HG03060 (cell line): Measurements from ENCODE around the gene TCERG1L.

Source experiments
- ATAC-seq: cut with Tn5 transposase; IDR thresholded peaks from one replicate; pipeline ENCODE4 v1.9.1; 2021; ENCODE audit warnings: low read depth, moderate number of reproducible peaks; ENCODE audit not compliant: unreplicated experiment

The TCERG1L gene

DNA sequence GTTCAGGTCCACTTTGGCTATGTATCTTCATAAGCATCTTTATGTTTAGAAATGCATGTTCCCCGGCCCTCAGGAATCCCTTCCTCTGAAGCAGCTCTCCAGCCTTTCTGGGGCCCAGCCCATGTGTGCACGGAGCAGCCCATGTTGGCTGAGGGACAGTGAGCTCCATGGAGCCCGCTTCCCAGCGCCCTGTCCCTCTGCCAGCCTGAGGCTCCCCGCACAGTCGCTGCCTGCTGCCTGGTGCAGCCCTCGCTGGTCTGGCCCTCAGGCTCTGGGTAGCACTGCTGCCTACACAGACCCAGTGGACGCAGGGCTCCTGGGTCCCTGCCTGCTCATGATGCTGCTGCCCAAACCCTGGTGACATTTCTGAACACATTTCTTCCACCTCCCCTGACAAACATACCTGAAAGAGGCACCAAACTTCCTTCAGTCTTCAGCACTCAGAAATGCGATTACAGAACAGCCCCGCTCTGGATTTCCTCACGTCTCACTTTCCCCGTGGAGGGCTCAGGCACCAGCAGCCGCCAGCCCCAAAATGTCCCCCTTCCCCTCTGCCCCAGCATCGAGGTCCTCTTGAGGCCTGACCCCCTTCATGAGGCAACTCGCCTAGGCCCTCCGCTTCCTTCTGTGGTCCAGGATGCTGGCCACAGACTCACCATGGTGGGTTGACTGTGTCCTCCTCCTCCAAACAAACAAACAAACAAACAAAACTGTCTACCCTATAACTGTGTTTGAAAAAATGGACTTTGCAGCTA is 5.0 kb upstream of the TCERG1L start:
- no peak for ATAC-seq

DNA sequence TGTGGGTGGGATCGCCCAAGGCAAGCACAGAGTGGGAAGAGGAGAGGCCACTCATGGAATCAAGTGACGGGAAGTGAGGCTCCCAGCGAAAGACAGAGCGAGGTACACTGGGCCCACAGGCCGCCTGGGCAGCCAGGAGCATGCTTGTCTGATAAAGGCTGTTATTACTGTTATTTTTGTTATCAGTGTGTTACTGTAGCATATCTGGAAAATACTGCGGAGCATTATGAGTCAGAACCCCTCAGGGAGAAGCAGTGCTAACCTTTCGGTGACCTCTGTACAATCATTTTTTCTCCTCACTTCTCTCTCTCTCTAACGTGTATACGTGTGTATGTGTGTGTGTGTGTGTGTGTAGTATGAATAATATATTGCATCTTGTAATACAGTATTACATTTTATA is 3.8 kb upstream of the TCERG1L start:
- ATAC-seq = no peak

DNA sequence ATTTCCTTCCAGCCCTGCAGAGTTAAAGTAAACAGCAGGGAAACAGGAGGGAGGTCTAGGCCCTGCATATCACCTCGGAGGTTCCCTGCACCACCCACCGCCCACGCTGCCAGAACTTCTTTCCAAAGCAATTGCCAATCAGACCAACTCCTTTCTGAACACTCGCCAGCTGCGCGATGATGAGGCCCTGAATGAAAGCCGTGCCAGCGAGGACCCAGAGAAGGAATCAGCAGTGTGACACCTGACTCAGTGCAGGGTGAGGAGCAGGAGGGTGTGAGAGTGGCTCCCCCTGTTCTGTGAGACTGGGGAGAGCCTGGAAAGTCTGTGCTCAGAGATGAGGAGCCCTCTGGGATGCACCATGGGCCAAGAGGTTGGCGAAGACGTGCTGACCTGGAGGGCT is 3.3 kb upstream of the TCERG1L start:
- no peak for ATAC-seq

DNA sequence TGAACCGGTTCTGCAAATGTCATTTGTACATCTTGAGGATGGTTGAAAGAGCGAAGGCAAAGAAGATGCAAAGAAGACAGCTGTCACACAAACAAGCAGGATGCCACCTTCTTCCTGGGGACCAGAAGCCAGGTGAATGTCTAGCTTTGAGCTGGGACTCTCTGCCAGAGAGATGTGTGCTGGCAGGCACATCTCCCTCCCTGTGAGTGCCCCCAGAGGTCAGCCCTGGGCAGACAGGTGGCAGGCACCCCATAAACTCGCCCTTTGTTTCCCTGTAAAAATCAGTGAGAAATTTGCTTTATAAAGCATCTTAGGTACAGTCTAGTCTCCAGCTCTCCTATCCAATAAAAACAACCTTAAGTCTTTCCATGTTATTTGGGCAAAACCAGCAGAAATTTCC is 2.6 kb upstream of the TCERG1L start:
- no peak for ATAC-seq

DNA sequence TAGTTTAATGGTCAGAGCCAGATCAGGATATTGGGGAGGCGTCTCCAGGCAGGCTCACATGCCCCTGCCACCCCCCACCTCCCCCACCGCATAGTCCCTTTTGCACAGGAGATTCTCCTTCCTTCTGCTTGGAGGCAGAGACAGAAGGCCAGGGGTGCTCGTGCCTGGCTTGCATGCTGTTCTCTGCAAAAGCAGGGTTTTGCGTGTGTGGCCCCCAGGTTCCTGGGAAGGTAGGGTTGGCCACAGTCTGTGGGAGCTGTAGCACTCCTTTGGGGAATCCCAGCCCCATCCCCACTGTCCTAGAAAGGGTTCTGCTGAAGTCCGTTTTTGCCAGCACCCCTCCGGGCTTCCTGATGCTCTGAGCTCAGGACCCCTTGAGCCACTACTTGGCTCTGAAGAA is 1.9 kb upstream of the TCERG1L start:
- ATAC-seq = no peak

DNA sequence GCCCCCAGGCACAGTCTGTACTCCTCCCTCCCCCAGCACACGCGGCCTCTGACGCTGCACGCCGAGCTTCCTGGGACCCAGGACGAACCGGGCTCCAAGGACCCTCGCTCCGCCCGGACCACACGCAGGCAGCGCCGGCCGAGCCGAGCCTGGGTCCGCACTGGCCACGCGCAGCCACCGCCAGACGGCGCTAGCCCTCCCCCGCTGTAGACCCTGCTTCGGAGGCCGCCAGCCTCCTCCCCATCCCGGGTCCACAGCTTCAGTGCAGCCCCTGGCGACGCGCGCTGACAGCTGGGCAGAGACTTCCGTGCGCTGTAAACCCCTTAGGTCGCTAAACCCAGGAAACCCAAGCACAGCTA is 936 bp upstream of the TCERG1L start:
- no peak for ATAC-seq

DNA sequence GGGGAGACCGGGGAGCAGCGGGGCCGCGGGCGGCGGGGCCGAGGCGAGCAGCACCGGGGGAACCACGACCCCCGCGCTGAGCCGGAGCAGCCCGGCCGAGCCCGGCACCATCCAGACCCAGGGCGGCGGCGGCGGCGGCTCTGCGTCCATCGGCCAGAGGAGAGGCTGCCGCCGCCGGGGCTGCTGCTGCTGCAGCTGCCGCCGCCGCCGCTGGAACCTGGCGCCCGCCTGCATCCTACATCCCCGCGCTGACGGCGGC is 190 bp downstream of the TCERG1L start:
- ATAC-seq = no peak

DNA sequence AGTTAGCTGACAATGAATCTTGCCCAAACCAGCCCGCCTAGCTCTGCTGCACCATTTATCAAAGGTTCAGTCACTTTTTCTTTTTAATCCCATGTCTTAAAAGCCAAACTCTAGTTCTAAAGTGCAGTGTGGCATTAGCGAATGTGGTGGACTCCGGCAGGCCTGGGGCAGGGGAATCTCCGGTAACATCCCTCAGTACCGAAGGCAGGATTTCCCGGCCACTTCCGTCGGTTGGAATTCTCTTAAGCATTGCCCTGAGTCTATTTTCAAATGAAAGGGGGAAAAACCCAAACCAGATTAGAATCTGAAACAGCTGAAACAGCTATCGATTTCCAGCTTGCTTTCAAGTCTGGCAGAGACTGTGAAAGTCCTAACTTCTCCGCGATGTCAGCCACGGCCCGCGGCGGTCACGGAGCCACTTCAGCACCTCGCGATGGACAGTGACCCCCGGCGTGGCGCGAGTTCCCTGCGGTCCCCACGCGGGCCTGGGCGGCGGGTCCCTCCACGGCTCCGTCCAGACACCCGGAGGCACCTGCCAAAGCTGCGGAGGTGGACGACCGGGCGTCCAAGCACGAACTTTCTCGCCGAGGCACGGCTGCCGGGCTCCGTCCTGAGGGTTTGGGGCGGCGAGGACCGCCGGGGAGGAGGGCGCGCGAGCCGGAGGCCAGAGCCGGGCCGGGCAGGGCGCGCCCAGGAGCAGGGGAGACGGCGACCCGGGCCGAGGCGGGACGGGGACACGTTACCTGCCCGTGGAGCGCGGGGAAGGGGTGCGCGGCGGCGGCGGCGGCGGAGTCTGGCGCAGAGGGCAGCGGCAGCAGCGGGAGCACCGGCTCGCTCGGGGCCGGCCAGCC is 745 bp downstream of the TCERG1L start:
- no peak for ATAC-seq

DNA sequence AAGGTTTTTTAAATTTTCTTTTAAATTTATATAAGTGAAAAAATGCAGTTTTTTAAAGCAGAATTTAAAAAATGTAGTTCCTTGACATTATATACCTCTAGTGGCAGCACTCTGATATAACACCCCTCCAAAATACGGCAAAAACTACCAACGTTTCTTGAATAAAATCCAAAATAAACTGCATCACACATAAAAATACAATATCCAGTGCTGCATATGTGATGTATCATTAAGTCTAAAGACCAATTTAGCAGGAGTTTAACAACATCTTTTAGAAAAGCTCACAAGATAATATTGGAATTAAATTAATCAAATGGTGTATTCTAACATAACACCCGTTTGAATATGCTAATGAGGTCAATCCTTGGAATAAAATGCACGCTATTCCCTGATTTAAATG is 1.4 kb downstream of the TCERG1L start:
- no peak for ATAC-seq

DNA sequence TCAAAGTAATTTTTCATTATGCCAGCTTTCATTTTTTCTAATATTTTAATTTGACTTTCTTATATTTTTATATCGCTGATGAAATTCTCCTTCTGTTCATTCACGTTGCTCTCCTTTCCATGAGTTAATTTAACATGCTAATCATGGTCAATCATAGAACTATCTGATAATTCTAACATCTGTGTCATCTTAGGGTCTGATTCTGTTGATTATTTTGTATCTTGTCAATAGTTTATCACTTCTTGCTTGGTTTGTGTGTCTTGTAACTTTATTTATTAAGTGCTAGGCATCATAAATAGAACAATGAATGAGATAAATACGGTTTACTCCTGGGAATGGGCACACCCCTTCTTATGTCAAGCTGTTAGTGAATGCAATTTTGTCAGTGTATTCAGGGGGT is 11.0 kb downstream of the TCERG1L start:
- ATAC-seq = no peak

DNA sequence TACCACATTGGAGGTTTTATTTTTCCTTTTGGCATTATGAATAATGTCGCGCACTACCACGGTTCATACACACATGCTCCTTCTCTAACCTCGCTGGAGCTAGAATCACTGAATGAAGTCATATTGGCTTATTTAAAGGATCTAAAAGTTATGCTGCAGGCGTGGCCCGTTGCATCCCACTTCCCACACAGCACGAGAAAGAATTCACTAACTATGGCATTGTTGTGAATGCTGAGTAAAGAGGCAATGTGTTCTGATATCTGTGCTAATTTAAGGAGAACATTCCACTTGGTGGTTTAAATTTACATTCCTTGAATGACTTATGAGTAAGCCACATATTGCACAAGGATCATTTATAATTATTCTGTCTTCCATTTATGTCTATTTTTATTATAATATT is 20.7 kb downstream of the TCERG1L start:
- ATAC-seq = no peak

DNA sequence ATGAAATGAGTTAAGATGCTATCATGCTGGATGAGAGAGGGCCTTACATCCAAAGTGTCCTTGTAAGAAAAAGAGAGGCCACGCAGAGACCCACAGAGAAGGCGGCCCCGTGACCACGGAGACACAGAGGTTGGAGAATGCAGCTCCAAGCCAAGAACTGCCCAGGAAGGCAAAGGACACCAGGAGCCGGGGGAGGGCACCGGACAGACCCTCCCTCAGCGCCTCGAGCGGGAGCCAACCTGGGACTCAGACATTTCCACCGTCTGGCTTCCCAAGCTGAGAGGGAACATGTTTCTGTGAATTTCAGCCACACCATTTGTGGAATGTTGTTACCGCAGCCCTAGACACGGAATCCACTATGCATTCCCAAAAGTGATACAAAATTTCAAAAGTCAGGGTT is 22.9 kb downstream of the TCERG1L start:
- ATAC-seq = no peak

DNA sequence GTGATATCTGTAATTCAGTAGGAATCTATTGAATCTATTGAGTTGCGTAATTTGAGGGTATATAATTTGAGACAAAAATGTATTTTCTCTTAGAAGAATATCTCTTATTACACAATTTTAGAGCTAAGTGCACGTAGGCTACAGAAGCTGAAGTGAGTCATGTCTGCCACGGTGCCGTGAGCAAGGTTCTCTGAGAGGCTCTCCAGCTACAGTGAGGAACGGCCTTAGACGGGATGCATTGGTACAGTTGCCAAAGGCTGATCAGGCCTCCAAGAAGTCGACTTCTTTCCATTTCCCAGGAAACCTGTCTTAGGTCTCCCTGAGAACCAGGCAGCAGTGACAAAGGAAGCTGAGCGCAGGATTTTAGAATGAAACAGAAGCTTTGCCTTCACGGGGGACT is 28.6 kb downstream of the TCERG1L start:
- no peak for ATAC-seq

DNA sequence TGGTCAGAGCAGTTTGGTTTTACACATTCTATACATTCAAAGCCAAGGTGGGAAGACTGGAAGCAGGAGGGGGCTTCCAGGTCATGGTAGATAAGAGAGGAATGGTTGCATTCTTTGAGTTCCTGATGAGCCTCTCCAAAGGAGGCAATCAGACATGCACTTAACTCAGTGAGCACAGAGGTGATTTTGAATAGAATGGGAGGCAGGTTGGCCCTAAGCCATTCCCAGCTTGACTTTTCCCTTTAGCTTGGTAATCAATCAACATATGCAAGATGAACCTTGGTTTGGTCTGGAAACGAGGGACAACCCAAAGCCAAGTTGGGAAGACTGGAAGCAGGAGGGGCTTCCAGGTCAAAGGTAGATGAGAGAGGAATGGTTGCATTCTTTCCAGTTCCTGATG is 31.4 kb downstream of the TCERG1L start:
- ATAC-seq = no peak

DNA sequence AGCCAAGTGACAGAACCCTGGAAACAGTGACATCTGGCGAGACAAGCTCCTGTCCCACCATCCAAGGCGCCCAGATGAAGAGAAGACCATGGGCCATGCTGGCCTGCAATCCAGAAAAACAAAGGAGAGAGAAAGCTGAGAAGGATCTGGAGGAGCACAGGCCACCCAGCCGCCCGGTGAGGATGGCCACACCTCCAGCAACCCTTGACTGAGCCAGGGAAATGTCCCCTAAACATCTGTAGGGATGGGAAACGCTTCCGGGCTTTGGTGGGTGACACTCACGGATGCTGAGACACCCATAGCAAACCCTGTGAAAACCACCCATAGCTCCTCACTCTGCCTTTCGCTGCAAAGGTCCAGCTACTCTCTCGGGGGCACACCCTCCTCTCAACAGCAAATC is 32.0 kb downstream of the TCERG1L start:
- ATAC-seq = no peak

DNA sequence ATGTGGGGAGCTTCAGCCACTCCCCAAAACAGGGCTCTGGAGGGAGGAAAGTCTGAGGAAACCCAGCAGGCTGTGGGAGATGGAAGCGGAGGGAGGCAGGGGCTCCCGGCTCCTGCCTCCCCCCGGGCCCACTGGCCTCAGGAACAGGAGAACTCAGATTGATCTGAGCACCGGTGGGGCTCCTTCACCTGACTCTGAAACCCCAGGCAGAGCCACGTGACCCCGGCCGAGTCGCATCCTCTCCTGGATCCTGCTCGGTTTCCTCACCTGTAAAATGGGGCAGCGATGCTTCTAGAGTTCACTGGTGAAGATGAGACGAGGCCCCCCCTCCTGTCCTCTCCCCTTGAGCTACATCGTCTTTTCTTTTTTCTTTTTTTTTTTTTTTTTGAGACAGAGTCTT is 33.6 kb downstream of the TCERG1L start:
- ATAC-seq = no peak

DNA sequence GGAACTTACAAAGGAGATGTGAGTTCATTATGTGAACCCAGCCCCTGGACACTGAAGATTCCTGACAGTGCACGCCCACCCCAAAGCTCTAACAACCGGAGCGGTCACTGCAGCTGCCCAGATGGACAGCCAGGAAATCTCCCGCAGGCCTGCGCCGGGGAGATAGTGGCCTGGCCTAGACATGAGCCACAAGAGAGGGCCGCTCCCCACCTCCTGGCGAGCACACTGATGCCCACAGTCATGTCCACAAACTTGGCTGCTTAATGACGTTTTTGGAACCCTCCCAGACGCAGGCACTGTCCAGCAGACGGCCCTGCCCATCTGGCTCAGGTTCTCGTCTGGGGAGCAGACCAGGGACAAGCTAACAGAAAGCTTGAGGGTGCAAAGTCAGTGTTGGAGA is 34.2 kb downstream of the TCERG1L start:
- ATAC-seq = no peak

DNA sequence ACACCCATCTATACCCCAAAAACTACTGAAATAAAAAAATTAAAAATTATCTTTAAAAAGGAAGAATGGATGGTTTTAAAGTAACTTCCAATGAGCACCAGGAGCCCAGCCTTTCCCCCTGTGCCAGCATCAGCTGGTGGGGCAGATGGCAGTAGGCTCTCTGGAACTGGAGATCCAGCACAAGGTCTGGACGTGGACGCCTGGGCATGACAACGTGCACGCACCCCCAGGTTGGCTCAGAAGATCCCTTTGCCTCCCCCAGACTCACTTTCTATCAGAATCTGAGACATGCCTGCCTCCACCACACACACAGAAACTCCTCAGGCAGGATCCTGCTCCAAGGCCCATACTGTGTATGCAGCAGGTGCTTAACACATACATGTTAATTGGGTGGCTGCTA is 35.8 kb downstream of the TCERG1L start:
- ATAC-seq = no peak

DNA sequence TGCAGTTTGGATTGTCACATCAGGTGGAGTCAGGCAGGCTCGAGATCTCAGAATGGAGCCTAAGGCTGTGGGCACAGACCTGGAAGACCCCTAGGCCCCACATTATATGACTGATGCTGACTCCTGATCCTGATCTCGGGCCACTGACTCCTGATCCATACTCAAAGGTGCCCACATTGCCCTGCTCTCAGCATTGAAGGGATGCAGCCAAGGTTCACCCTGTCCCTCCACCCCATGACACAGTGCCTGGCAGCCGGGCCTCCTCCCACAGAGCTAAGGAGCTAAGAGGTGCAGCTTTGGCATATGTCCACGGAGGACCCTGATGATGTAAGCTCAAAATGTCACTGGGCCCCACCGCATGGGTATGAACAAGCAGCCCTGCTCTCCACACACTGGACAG is 36.6 kb downstream of the TCERG1L start:
- ATAC-seq = no peak

DNA sequence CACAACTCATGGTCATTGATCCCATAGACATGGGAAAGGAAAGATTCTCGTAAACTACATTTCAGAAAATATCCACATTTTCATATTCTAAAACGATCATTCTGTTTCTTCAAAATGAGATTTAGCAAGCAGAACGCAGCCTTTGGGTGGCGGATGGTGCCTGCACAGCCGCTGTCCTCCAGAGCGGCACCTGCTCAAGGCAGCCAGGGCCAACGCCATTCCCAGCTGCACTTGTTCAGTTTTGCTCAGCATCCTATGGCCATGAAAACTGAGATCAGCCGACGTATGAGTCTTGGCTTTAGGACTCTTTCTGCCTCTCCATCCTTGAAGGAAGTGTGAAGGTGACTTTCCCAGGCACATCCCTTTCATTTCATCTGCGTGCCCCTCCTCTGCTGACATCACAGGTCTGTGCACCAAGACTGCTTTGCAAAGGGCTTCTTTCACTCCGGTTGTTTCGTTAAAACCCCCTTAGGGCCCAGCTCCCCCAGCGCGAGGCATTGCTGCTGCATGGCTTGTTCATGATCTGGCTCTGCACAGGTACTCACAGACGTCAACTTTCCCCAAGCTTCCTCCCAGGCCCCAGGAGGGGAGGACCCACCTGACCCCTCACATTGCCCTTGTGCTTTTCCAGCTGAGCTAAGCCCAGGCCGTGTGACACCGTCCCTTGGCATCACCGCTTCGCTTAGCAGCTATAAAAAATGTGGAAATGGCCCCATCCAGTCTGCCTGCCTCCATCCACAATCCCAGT is 37.2 kb downstream of the TCERG1L start:
- ATAC-seq = no peak

DNA sequence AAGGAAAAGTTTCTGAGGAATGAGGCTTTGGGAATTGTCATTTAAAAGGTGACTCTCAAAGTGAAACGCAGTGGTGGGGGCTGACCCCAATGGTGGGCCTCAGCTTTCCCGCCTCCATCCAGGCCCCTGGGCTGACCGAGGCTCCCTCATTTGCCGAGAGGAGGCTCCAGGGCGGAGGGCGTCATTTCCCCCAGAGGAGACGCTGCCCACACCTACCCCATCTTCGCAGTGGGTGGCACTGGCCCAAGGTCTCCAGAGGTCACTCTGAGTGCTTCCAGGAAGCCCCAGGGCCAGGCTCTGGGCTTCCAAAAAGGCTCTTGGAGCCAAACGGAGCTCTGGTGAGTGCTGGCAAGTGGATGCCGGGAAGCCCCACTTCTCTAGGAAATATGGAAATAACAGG is 38.0 kb downstream of the TCERG1L start:
- ATAC-seq = no peak
